OCI-LY3 (cell line): ENCODE measurements around the gene BCOR.

Experiments used
- H2AFZ ChIP-seq: fragments of 200-600, 300-600 bp; shearing (Covaris generic); 2 replicates; pipeline ENCODE4 v1.6.0; 2014; ENCODE audit warnings: antibody characterized with exemption, low read depth, low read length
- H3K27ac ChIP-seq: fragments of 200-600, 300-600 bp; sonication (generic); 2 replicates; pipeline ENCODE4 v1.5.1; 2014; ENCODE audit warnings: mild to moderate bottlenecking, low read length, moderate library complexity, mixed read lengths
- H3K27me3 ChIP-seq: fragments of 200-600, 300-600 bp; sonication (generic); 2 replicates; pipeline ENCODE4 v1.6.1; 2014; ENCODE audit warnings: low read depth, low read length, mixed read lengths
- H3K36me3 ChIP-seq: fragments of 200-600, 300-600 bp; sonication (generic); replicated peaks from 2 replicates; pipeline ENCODE3; 2014; ENCODE audit warnings: low read depth, low read length, mixed read lengths
- H3K4me1 ChIP-seq: fragments of 300-600, 200-600 bp; sonication (generic); 2 replicates; pipeline ENCODE4 v1.6.1; 2014; ENCODE audit warnings: low read length, mixed read lengths
- H3K4me2 ChIP-seq: fragments of 200-600, 300-600 bp; sonication (generic); 2 replicates; pipeline ENCODE4 v1.6.1; 2014; ENCODE audit warnings: low read length, mixed read lengths
- H3K4me3 ChIP-seq: fragments of 300-600, 200-600 bp; sonication (generic); 2 replicates; pipeline ENCODE4 v1.5.1; 2014; ENCODE audit warnings: antibody characterized with exemption, mild to moderate bottlenecking, low read length, moderate library complexity
- H3K79me2 ChIP-seq: fragments of 300-600, 200-600 bp; shearing (Covaris generic); 2 replicates; pipeline ENCODE4 v1.6.1; 2014; ENCODE audit warnings: mild to moderate bottlenecking, low read length, mixed read lengths
- H3K9ac ChIP-seq: fragments of 300-600, 200-600 bp; shearing (Covaris generic); 2 replicates; pipeline ENCODE4 v1.6.0; 2014; ENCODE audit warnings: mild to moderate bottlenecking, low read length, moderate library complexity
- H3K9me3 ChIP-seq: fragments of 200-600, 300-600 bp; shearing (Covaris generic); 2 replicates; pipeline ENCODE4 v1.6.1; 2014; ENCODE audit warnings: low read length, mixed read lengths; ENCODE audit not compliant: insufficient read depth
- H4K20me1 ChIP-seq: fragments of 200-600, 300-600 bp; sonication (generic); 2 replicates; pipeline ENCODE4 v1.6.1; 2016; ENCODE audit warnings: low read length, mixed read lengths; ENCODE audit not compliant: insufficient read depth
- CTCF ChIP-seq: fragments of 200-600, 300-600 bp; sonication (generic); IDR thresholded peaks from 2 replicates; pipeline ENCODE4 v1.5.1; 2014; ENCODE audit warnings: antibody characterized with exemption, low read length, low read depth
- EZH2phosphoT487 ChIP-seq: fragments of 200-600 bp; shearing (Covaris generic); IDR thresholded peaks from 2 replicates; pipeline ENCODE4 v1.6.1; 2018; ENCODE audit warnings: antibody characterized with exemption, mixed run types, low read depth

The BCOR gene

GRCh38 chrX:40085102-40085551 lies 12.6 kb downstream of the BCOR start:
- H4K20me1 ChIP-seq = peaks cover 100% of the 10 kb centered on the region
- no peak overlapping the region for H3K9ac ChIP-seq
- peaks cover 16% of the 10 kb centered on the region; the same call in 1 of the 2 replicates for H3K4me1 ChIP-seq
- no peak overlapping the region for H3K4me3 ChIP-seq
- peak overlapping the region; percentile 67 for H3K4me2 ChIP-seq
- no peak overlapping the region for H2AFZ ChIP-seq
- H3K79me2 ChIP-seq = peaks cover 100% of the 10 kb centered on the region
- H3K9me3 ChIP-seq = no peaks in the 10 kb centered on the region
- no peaks in the 10 kb centered on the region for H3K27me3 ChIP-seq
- TF ChIP-seq CTCF (no peak), EZH2phosphoT487 (no peak)
- H3K36me3 ChIP-seq = peaks cover 3% of the 10 kb centered on the region
- no peak overlapping the region for H3K27ac ChIP-seq

- Histone ChIP-seq H4K20me1 (peaks cover 98% of the 10 kb centered on the region), H3K9ac (no peak overlapping the region)
Measured at GRCh38 chrX:40084471-40085101, 13.2 kb downstream of the BCOR start.

GRCh38 chrX:40083979-40084359 lies 13.8 kb downstream of the BCOR start:
- no peaks in the 10 kb centered on the region for H3K9me3 ChIP-seq
- peaks cover 98% of the 10 kb centered on the region for H4K20me1 ChIP-seq
- peak overlapping the region; percentile 63 for H3K4me3 ChIP-seq
- peaks cover 3% of the 10 kb centered on the region for H3K36me3 ChIP-seq
- TF ChIP-seq CTCF = no peak
- TF ChIP-seq EZH2phosphoT487 = no peak
- H3K27me3 ChIP-seq = no peaks in the 10 kb centered on the region
- peaks cover 16% of the 10 kb centered on the region; the same call in 1 of the 2 replicates for H3K4me1 ChIP-seq
- H3K27ac ChIP-seq = no peak overlapping the region
- no peak overlapping the region for H2AFZ ChIP-seq
- H3K9ac ChIP-seq = no peak overlapping the region
- H3K79me2 ChIP-seq = peaks cover 100% of the 10 kb centered on the region
- H3K4me2 ChIP-seq = peak overlapping the region; percentile 67

More at GRCh38 chrX:40084471-40085101, 13.2 kb downstream of the BCOR start:
- peaks cover 3% of the 10 kb centered on the region for H3K36me3 ChIP-seq
- peaks cover 100% of the 10 kb centered on the region for H3K79me2 ChIP-seq
- peaks cover 16% of the 10 kb centered on the region; the same call in 1 of the 2 replicates for H3K4me1 ChIP-seq
- H3K9me3 ChIP-seq = no peaks in the 10 kb centered on the region
- H3K4me3 ChIP-seq = peak overlapping the region; percentile 63
- peak overlapping the region; percentile 67 for H3K4me2 ChIP-seq
- H2AFZ ChIP-seq = no peak overlapping the region
- H3K27me3 ChIP-seq = no peaks in the 10 kb centered on the region
- H3K27ac ChIP-seq = no peak overlapping the region
- TF ChIP-seq EZH2phosphoT487 = no peak
- no peak for TF ChIP-seq CTCF

- Histone ChIP-seq H2AFZ (no peak overlapping the region), H3K4me3 (peak overlapping the region; percentile 63), H4K20me1 (peaks cover 98% of the 10 kb centered on the region), H3K9me3 (no peaks in the 10 kb centered on the region), H3K79me2 (peaks cover 98% of the 10 kb centered on the region), H3K27ac (no peak overlapping the region), H3K9ac (no peak overlapping the region), H3K36me3 (peaks cover 3% of the 10 kb centered on the region), H3K27me3 (no peaks in the 10 kb centered on the region), H3K4me1 (peaks cover 16% of the 10 kb centered on the region; the same call in 1 of the 2 replicates), H3K4me2 (peak overlapping the region; percentile 67)
- no peak for TF ChIP-seq CTCF
- no peak for TF ChIP-seq EZH2phosphoT487
Measured at GRCh38 chrX:40083120-40083978, 14.4 kb downstream of the BCOR start.
